GM12801 (cell line): ENCODE measurements around the gene SLC7A1.

Experiments
- TF ChIP-seq, protein P1 (sequence below): IDR thresholded peaks from one replicate; pipeline ENCODE4 v1.5.1; 2011; ENCODE audit warnings: control low read depth; ENCODE audit not compliant: insufficient read length; ENCODE audit errors: extremely low read depth

SLC7A1 gene

DNA sequence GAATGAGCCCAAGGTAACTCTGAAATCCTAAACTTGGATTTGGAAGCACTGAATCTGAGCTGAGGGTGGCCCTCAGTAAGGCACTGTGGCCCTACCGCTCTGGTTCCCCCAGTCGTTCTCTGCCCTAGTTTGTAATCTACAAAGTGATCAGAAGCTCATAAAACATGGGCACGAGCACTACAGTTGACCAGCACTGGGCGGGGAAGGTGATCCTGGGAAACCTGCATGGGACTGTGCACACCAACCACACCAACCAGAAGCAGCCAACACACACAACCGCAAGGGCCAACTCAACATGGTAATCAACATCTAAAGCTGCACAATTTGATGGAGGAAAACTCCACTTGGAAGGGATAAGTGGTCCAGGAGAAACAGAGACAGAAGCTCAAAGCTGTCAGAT is 22.9 kb downstream of the SLC7A1 start:
- TF ChIP-seq, protein P1, sequence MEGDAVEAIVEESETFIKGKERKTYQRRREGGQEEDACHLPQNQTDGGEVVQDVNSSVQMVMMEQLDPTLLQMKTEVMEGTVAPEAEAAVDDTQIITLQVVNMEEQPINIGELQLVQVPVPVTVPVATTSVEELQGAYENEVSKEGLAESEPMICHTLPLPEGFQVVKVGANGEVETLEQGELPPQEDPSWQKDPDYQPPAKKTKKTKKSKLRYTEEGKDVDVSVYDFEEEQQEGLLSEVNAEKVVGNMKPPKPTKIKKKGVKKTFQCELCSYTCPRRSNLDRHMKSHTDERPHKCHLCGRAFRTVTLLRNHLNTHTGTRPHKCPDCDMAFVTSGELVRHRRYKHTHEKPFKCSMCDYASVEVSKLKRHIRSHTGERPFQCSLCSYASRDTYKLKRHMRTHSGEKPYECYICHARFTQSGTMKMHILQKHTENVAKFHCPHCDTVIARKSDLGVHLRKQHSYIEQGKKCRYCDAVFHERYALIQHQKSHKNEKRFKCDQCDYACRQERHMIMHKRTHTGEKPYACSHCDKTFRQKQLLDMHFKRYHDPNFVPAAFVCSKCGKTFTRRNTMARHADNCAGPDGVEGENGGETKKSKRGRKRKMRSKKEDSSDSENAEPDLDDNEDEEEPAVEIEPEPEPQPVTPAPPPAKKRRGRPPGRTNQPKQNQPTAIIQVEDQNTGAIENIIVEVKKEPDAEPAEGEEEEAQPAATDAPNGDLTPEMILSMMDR, result no peak

- TF ChIP-seq, protein P1, result no peak
Observed at GRCh38 chr13:29571876-29572570, 23.5 kb downstream of the SLC7A1 start.

GRCh38 chr13:29570051-29570654 is 25.3 kb downstream of the SLC7A1 start:
- TF ChIP-seq, protein P1, result no peak

DNA sequence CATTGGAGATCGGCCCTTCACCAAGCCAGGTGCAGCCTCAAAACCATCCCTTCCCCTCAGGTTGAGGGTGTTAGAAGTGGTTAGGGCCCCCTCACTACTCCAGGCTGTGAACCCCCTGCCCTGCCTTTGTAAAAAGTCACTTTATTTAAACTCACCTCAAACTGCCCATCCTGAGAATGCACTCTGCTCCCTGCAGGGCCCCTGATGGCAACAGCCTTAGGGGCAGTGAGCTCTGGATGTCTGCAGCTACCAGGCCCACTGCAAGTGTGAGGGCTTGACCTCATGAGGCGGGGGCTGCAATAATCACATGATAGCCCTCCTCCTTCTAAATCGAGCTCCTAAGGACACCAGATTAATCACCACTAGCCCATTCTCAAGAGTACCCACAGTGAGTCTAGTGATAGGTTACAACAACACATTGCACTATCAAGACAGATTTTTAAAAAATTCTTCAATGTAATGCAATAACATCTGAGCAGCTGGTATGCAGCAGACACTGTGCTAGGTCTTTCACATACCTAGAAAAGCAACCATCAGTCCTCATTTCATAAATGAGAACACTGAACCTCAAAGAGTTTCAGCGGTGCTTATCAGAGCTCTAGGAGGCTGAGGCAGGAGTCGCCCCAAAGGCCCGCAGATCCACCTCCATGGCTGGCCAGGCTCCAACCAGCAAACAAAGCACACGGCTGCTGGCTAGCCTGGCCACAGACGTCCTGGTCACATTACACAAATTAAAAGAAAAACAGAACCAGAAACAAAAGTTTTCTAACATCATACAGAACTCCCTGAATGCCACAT is 26.0 kb downstream of the SLC7A1 start:
- TF ChIP-seq, protein P1, result no peak

- TF ChIP-seq, protein P1, result no peak
Observed at GRCh38 chr13:29568731-29569130, 26.8 kb downstream of the SLC7A1 start.

GRCh38 chr13:29567411-29567810 is 28.1 kb downstream of the SLC7A1 start:
- TF ChIP-seq, protein P1, result no peak

DNA sequence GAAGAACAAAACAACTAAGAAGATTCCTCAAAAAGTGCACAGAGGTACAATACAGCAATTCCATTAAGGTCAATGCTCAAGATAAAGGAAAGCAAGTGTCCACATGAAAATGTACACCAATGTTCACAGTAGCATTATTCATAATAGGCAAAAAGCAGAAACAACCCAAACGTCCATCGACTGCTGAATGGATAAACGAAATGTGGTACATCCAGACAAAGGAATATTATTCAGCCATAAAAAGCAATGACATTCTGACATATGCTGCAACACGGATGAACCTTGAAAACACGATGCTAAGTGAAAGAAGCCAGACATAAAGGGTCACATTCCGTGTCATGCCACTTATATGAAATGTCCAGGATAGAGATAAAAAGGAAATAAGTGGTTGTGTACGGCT is 29.3 kb downstream of the SLC7A1 start:
- TF ChIP-seq, protein P1, result no peak
